NCI-H2196 (cell line): ENCODE measurements around the gene CDHR4.
"Not testable (repeated sequence)": the region's sequence is repeated elsewhere in the genome, so short reads cannot be mapped to it uniquely, and the experiment has no call there.

Experiments
- DNase-seq: peaks from one replicate; lab custom pipeline; 2025; ENCODE audit not compliant: unreplicated experiment; lab: John Stamatoyannopoulos, UW

The CDHR4 gene

DNA sequence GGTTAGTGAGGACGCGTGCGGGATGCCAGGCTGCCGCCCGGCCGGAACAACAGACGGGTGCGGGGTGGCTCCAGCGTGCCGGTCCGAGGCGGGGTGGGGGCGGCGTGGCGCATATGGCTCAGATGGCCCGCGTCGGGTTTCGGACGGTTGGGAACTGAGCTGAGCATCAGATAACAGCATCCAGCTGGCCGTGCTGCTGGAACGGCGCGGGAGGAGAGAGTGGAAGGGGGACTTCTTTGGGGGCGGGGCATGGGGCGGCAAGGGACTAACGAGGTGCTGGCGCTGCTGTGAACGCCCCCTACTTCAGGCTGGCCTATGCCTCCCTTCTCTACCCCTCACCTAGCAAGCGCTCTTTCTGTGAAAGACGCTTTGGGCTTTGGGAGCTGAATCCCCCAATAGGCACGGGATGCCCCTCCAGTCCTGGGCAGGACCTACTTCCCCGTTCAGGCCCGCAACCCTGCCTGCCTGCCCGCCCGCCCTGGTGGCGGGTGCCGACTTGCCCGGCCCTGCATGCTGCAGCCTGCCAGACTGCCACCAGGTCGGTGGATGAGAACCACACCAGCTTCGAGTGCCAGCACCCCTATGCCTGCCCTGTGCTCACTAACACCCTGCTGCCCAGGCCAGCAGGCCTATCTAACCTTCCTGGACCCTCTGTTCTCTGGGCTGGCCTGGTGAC is 3.9 kb upstream of the CDHR4 start:
- no peak for DNase-seq

DNA sequence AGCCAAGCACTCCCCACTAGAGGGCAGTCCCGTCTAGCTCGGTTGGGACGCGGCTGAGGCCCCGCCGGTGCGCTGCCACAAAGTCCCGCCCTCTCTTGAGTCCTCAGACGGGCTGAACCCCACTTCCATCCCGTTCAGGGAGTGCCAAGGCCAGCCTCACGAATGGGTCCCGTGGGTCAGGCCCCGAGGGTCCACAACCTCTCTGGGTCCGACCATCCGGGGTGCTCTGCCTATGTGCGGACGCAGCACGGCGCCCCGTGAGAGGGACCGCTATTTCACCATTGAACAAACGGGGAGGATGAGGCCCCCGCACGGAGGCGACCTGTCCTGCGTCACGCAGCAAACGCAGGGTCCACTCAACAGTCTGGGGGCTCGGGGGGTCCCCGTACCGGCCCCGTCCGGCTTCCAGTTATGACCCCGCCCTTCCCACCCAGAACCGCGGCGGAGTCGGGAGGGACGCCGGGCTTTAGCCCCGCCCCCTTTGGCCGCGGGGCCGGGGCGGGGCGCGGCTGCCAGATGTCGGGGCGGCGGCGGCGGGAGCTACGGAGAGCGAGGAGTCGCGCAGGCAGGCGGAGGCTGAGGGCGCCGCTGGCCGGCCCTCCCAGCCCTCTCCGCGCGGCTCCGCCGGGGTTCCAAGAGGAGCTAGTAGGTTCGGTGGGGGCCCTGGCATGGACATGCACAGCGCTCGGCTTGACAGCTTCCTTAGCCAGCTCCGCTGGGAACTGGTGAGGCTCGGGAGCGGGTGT is 3.2 kb upstream of the CDHR4 start, which contains the start of gene INKA1:
Gene INKA1 (plus strand): TSS at position 543 of the 746 bp plus-strand sequence. CDS start 132 bp downstream, at position 675.
- DNase-seq, result peak; percentile 70

DNA sequence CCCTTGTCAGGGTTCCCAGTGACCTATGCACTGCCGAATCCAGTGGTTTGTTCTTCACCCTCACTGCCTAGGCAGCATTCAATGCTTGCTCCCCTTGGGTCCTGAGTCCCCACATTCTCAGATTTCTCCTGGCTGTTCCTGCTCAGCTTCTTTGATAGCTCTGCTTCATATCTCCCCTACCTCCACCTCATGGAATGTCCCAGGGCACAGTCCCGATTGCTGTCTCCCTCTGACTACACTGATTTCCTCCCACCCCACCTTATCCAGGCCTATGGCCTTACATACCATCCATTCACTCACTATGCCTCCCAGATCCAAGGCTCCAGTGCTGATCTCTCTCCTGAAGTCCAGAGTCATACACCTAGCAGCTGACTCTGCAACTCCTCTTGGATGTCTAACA is 1.5 kb upstream of the CDHR4 start:
- DNase-seq, result no peak

DNA sequence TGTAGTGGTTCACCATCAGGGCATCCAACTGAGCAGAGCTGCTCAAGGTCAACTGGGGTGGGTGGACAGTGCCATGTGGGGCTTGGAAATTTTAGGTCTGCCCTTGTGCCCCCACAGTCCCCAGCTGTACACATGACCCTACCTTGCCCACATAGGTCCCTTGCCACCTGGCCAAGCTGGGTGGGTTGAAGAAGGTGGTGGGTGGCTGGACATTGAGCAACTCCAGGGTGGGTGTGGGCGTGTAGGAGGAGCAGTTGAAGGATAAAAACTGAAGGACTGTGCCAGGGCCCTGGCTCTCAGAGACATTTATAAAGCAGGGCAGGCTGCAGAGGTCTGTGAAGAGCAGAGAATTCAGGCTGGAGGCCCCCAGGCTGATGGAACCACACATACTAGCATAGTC is 568 bp downstream of the CDHR4 start:
- no peak for DNase-seq

DNA sequence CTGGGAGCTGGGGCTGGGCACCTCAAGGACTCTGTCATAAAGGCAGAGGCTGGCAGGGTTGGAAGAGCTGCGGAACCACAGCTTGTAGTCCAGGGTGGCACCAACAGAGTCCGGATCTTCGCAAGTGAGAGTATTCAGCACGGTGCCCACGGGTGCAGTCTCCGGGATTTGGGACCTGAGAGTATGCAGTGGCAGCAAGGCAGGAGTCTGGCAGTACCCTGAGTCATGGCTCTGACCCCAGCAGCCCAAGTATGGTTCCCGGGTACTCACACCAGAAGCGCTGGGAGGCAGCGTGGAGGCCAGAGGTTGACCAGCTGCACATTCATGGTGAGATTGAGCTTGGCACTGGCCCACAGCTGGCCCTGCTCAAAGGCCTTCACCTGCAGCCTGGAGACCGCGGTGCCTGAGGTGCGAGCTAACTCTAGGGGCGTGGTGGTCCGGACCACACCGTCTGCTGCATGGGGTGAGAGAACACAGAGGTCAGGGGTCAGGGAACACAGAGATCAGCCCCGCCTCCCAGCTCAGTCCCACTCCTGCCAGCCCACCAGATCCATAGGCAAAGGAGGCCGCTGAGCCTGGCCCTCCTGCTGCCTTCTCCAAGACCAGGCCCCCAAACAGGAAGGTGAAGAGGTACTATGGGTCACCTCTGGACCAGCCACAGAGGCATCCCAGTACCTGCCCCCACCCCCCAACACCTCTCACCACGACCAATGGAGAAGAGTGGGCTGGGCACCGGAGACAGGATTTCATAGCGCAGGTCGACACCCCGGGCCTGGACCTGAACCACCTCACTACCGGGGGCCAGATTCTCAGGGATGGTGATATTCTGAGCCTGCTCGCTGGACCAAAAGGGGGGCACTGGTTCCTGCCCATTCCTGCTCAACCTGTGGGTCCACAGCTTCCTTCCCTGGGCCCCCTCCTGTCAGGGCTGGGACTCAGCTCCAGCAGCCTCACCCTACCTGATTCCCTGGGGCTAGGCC is 4.5 kb downstream of the CDHR4 start:
- DNase-seq, result no peak

DNA sequence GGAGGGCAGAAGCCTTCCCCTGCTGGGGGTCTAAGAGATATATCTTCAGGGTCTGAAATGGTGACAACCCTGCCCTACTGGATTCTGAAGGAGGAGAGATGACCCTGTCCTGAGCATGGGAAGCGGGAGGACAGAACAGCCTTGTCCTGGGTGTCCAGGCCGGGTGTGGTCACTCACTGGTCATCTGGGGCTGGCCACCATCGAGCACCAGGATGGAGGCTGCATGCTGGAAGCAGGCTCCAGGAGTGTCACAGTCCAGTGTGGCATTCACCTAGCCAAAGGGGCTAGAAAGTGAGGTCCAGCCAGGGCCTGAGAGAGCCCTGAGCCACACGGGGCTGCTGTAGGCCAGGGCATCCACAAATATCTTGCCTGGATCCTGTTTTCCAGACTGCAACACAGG is 5.2 kb downstream of the CDHR4 start:
- DNase-seq, result no peak

DNA sequence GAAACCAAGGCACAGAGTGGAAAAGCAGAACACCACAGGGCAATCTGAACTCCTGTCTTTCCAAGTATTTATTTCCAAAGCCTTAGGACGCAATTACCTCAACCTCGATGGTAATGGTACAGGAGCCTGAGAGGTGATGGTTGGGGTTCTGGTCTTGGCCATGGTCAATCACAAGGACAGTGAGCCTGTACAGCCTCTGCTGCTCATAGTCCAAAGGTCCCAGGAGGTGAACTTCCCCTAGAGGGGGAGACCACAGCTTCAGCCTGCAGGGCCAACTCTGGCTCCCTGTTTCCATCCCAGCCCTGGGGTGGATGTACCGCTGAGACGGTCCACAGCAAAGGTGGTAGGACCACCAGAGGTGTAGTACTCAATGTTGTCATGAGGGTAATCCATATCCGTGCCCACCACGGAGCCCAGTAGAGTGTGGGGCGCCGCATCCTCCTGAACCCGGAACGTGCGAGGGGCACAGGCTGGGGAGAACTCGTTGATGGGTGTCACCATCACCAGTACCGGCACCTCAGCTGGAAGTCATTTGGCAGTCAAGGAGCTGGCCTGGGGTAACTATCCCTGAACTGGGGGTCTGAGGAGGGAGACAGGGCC is 6.1 kb downstream of the CDHR4 start:
- no peak for DNase-seq

DNA sequence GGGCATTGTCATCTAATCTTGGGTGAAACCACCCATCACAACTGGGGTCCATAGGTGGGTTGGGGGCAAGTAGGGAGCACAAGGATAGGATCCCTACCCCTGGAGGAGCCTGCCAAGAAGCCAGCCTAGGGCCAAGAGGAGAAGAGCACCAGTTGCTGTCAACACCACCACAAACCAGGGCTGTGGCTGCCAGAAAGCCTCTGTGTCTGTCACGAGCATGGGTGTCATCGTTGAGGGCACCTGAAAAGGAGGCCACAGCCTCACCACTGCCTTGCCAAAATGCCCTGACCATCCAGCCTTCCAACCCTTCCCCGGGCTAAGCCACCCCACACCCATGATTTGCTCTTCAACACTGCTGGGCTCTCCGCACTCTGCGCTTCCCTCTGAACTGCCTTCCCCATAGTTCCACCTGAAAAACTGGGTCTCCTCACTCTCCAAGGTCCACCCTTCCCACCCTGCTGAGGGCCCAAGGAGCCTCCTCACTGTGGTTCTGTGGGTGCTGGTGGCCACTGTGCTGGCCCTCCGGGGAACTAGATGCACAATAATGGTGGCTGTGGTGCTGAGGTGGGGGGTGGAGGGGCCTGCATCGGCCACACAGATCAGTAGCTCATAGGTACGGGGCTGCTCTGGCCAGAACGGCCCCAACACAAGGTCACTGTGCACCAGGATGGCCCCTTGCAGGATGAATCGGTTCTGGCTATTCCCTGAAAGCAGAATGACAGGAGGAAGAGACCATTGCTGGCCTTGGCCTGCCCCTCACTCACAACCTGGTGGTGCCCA is 7.1 kb downstream of the CDHR4 start:
- DNase-seq, result no peak

DNA sequence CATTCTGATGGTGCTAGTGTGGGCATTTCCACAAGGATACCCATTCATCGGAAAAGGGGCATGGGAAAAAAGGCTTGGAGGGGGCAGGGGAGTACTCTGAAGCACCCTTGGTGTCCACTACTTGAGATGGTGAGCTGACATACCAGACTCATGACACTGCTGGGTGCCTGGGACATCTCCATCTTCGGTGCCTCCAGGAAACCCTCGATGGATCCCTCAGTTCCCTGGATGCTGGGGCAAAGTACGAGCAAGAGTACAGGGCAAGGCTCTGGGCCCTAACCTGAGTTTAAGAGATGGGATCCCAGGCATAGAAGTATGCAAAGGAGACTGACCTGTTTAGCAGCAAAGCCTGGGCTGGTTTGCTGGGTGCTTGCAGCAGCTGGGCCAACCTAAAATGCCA is 8.1 kb downstream of the CDHR4 start:
- DNase-seq, result no peak

DNA sequence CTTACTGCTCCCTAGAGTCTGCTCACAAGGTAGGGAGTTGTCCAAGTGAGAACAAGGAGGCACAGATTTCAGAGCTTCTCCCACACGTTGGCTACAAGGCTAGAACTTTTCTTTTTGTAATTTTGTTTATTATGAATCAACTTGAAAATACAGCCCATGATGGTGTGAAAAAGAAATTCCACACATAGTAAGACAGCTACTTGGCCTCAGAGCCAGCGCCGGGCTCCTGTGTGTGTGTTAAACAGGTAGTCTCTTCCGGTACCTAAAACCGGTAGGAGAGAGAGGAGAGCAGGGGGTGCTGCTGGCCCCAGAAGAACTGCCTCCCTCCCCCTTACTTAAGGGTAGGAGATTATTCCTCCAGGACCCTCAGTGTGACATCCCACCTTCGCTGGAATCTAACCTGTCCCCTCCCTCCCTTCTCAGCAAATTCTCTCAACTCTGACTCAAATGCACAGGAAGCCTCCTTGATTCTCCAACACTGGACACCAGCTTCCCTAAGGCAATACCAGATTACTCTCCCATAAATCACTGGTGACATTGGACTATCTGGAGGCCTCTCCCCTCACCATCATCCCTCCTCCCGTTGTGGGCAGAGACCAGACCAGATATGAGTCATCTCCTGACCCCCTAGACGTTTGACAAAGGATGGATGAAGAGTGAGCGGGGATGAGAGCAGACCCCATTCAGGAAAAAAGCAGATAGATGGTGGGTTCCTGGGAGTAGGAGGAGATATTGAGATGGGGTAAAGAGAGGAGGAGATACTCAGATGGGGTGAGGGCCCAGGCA is 8.9 kb downstream of the CDHR4 start:
- no peak for DNase-seq

DNA sequence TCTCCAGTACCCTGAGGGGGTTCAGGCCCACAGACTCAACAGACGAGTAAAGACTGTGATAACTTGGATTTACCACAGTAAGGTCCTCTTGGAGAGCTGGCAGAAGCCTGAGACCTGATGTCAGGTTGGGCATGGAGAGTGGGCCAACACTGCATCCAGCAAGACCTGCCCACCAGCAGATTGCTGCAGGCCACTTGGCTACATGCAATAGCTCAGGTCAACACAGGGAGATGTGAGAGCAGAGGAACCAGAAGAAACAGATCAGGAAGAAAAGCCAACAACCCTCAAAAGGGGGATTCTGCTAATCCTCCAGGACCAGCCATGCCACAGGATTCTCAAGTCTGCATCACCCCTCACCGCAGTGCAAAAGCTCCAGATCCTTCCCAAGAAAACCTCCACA is 11.6 kb downstream of the CDHR4 start:
- no peak for DNase-seq

DNA sequence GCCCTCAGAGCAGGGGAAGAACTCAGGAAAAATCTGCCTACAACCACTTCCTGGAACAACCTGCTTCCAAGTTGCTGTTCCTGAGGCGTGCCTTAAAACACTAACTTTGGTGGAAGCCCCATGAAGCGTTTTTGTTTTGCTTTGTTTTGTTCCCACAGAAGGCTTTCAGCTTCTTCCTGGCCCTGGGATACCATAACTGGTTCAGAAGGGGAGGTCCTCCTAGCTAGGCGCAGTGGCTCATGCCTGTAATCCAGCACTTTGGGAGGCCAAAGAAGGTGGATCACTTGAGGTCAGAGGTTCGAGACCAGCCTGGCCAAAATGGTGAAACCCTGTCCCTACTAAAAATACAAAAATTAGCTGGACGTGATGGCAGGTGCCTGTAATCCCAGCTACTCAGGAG is 12.1 kb downstream of the CDHR4 start:
- DNase-seq, result no peak

DNA sequence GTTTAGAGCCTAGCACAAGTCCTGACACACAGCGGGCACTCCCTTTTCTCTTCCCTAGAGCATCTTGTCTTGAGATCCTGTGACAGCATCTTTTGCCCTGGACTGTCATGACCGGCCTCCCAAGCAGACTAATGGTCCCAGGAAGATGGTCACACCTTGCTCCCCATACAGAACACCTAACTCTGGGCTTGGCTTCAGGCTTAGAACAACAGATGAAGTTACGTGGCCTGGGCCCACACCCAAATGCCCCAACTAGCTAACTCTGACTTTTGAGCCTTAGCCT is 12.6 kb downstream of the CDHR4 start:
- no peak for DNase-seq

DNA sequence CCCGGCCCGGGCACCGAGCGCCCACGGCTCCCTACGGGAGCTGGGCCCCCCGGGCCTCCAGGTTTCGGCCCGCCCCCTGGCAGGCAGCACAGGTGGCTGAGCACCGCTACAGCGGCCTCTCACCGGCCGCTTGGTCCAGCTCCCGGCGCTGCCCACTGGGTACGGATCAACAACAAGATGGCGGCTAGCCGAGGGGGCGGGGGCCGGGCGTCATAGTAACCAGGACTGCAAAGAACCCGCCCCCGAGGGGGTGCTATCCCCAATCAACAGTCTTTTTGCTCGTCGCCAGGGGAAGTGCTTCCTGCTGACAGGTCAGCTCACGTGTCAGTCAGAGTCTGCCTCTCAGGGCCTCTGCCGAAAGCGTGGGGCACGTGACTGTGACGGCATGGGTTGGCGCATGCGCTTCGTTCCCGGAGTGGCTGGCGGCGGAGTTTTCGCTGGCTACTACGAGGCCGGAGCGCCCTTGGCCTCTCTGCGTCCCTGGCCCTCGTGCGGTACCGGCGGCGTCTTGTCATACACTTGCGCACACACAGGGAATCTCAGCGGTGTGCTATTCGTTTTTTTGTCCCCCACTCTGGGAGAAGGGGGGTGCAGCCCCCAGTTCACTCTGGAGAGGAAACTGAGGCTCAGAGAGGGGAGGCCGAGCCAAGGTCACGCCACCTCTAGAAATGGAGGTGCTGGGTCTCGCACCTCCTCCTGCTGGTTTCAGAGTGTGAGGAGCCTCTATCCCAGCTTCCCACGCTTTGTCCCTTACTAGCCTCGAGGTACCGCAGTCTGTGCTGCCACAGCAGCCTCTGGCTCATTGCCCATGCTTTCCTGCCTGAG is 13.1 kb downstream of the CDHR4 start, which contains the start of gene IP6K1:
Gene IP6K1 (minus strand): TSS at position 186 of the 825 bp plus-strand sequence. CDS start 38,502 bp downstream, outside the sequence.
- peak; percentile 92 for DNase-seq

DNA sequence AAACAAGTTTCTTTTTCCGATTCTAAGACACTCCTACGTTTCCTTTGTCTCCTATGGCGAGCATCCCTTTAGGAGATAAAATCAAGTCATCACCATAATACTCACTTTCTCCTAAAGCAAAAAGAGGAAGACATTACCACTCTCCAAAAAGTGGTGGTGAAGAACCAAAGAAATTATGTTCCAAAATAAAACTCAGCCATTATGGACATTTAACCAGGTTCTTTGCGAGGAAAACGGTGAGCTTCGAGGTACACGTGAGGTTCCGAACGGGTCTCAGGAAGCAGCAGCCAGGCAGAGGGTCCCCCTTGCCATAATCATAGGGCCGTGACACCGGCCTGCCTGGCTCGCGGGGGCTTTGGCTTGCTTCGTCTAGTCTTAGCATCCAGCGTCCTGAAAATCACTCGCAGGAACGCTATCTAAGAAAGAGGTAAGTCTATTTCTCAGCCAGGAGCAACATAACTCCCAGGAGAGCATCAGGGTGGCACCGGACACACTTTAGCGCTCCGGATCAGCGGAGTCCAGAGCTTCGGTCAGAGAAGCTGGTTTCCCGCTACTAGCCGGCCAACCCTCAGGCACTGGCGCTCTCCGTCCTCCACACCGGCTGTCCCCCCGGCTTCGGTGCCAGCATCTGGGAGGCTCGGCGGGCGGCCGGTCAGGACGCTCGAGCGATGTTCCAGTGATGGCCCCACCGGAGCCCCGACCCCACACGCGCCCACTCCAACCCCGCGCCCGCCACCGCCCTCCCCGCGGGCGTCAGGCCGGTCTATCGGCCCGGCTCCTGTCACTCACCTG is 13.9 kb downstream of the CDHR4 start:
- no peak for DNase-seq

DNA sequence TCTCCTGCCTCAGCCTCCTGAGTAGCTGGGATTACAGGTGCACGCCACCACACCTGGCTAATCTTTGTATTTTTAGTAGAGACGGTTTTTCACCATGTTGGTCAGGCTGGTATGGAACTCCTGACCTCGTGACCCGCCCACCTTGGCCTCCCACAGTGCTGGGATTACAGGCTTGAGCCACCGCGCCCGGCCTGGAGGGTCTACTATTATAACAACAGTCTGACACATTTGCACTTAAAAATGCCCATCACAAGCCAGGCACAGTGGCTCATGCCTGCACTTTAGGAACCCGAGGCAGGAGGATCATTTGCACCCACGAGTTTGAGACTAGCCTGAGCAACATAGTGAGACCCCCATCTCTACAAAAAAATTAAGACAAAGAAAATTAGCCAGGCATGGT is 17.4 kb downstream of the CDHR4 start:
- not testable (repeated sequence) for DNase-seq

DNA sequence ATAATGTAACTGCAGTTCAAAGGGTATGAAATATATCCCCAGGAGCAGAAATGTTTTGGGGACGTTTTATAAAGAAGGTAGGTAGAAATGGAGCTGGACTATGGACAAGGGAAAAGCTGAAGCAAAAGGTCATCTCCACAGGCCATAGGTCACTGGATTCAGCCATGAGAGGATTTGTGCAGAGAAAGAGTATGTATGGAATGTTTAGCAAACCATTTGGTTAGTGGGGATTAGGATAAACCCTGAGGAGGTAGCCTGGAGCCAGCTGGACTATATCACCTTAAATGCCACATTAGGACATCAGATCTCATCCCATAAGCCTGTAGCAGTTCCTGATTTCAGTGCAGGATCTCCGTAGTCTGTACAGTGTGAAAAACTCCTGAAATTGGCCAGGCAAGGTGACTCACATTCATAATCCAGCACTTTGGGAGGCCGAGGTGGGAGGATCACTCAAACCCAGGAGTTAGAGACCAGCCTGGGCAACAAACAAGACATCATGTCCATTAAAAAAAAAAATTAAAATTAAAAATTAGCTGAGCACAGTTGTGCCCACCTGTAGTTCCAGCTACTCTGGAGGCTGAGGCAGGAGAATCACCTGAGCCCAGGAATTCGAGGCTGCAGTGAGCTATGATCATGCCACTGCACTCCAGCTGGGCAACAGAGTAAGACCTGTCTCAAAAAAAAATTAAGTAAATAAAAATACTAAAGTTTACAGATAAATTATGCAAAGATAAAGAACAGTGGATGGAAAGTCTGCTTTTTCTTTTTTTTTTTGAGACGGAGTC is 18.1 kb downstream of the CDHR4 start:
- DNase-seq, result no peak
